Caki2 (cell line): ENCODE results near the gene IRF4. TPM values are rescaled to one million over a fixed set of nuclear protein-coding genes. Genes with fewer than 3 reads are reported as not detected.
"Not testable (repeated sequence)": the region's sequence is repeated elsewhere in the genome, so short reads cannot be mapped to it uniquely, and the experiment has no call there.

Source experiments
- DNase-seq: peaks from one replicate; pipeline ENCODE4 v3.0.0-alpha.2; 2015; ENCODE audit warnings: low read depth
- in situ Hi-C: cut with HindIII; loops from 2 replicates; pipeline ENCODE4 v1.10.0; 2016; ENCODE audit warnings: low sequenced_read_pairs, low pct_unique_long_range_greater_than_20kb, mixed read lengths
- total RNA-seq: library from RNA; depleted of rRNA; stranded (reverse); fragments of >200 nt; shearing (Covaris generic); gene quantifications from 2 replicates; pipeline ENCODE4 v1.2.3, GENCODE V29; 2014; ENCODE audit warnings: low replicate concordance

The IRF4 gene
- total RNA-seq, 1 experiment from 2014 or later = not detected

DNA sequence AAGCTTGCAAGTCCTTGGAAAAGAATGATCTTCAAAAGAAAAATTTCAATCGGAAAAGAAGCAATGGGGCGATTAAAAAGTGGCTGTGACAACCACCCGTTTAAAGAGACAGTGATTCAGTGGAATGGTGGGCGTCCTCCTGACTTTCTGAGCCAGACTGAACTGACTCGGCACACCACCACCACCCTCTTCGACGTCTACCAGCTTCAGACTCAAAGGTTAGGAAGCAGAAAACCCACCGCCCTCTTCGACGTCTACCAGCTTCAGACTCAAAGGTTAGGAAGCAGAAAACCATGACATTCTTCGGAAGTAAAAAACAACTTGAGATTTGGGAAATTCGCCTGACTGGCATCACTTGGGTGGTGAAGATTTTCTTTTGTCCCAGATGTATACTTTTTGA, 28.3 kb upstream of the IRF4 start:
- in situ Hi-C loops = no loop called here
- DNase-seq = no peak

GRCh38 chr6:363909-364308, 27.6 kb upstream of the IRF4 start:
- in situ Hi-C loops = no loop called here

DNA sequence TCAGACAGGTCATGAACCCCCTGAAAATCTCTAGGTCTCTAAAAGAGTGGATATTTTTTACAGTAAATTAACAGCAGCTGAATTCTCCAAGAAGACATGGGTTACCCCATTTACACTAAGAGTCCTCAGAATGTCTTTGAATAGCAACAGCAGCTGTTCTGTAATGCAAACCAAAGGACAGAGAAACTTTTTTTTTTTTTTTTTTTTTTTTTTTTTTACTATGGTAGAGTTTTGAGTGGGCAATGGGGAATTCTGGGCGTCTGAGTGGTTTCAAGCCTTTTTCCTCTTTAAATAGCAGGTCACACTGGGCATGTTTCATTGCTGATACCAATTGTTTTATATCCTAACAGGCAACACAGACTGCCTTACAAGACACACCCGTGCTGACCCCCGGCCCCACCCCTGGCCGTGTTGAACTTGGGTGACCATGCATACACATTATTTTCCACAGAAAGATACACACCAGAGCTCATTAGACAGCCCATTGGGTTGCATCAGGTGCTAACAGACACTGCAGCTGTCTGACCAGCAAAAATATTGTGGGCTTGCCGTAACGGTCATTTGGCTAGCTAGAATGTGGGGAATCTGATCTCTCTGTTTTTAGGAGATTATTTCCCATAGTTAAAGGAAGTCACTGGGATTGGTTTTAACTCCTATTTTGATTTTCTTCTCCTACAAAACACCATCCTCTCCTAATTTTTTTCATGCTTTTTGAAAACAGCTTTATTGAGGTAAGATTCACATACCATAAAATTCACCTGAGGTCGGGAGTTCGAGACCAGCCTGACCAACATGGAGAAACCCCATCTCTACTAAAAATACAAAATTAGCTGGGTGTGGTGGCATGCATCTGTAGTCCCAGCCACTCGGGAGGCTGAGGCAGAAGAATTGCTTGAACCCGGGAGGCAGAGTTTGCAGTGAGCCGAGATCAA, 26.7 kb upstream of the IRF4 start:
- peak; percentile 79 for DNase-seq
- in situ Hi-C loops = no loop called here

More at GRCh38 chr6:363909-364308, 27.6 kb upstream of the IRF4 start:
- no peak for DNase-seq

DNA sequence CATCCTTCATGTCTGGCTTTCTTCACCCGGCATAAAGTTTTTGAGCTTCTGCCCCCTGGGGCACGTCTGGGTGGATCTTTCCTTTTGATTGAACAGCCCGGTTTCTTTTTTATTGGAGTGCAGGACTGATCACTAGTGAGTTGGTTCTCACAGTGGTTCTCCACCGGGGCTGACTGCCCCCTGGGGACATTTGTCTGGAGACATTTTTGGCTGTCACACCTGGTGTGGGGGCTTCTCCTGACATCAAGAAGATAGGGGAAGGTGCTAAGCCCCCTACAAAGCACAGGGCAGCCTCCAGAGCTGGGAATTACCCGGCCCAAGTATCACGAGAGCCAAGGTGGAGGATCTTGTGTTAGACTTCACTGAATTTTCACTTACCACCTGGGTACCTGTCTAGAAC, 25.7 kb upstream of the IRF4 start:
- DNase-seq = no peak
- in situ Hi-C loops = no loop called here

DNA sequence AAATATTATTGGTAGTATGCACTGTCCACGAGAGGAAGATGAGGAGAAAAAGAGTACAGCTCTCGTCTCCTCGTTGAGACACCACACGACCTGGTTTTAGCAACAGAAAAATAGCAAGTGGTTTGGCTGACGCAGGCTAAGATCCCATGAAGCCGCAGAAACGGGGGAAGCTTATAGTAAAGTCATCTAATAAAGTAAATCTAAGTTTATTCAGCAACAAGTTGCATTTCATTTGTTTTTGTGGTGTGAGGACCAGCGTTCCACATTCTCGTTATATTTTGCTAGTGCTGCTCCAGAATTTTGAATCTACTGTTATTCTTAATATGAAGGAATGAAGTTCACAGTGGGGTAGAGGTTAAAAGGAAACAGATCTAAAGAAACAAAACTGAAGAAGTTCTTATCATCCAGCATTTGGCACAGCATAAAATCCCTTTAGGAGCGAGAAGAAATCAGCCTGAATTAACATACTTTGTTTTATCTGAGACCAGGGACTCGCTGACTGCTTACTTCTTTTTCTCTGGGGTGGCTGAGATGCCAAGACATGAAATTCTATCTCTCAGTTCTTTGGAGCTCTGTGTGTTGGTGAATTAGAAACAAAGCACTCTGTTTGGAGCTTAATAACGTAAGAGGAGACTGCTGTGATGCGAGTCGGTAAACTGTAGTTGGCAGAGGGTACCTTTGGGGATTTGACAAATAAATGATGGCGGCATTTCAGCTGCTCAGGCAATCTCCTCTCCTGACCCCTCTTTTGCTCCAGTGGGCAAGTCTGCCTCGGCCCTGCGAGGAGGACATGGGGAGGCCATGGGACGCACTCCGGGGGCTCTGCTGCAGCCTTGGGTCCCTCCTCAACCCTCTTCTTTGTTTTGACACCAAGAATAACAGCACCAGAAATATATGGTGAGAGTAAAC, 24.9 kb upstream of the IRF4 start:
- DNase-seq = no peak

GRCh38 chr6:367298-367794, 24.2 kb upstream of the IRF4 start:
- in situ Hi-C loops = no loop called here
- no peak for DNase-seq

More for the DNA sequence above, 24.9 kb upstream of the IRF4 start:
- in situ Hi-C loops = no loop called here

- no peak for DNase-seq
- in situ Hi-C loops = no loop called here
Observed at GRCh38 chr6:367891-368630, 23.5 kb upstream of the IRF4 start.

DNA sequence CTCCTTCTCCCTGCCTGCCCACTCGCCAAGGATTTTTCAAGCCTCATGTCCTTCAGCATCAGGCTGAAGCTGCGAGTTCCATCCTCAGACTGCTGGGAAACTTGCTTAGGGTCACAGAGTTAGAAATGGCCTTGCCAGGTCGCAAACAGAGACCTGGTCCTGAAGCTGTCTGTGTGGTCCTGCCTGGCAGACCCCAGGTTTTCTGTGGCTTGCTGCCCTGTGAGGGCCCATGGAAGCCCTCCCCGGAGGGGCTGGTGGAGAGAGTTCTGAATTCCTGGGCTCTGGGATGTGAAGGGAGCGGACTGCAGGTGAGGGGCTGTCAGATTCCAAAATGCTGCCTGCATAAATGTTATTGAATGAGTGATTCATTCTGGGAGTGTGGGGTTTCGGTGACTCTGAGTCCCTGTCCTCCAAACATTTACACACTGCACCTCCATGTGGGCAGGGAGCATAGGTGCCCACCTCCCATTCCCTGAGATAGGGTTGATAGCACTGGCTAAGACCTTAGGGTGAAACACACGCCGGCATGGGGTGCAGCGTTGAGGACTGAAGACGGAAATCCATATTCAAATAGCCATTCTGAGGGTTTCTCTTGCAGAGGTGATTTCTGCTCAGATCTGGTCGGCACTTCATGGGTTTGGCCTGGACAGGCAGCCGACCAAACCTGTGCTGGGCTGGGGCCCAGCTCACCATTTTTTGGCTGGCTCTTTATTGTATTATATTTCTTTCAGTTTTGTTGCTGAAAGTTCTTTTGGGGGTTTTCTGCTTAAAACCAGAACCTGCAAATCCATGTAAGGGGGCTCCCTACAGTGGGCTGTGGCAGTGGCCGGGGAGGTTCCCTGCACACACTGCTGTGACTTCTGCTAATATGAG, 21.8 kb upstream of the IRF4 start:
- no peak for DNase-seq
- in situ Hi-C loops = no loop called here

GRCh38 chr6:370555-370954, 21.0 kb upstream of the IRF4 start:
- DNase-seq = no peak
- in situ Hi-C loops = no loop called here

DNA sequence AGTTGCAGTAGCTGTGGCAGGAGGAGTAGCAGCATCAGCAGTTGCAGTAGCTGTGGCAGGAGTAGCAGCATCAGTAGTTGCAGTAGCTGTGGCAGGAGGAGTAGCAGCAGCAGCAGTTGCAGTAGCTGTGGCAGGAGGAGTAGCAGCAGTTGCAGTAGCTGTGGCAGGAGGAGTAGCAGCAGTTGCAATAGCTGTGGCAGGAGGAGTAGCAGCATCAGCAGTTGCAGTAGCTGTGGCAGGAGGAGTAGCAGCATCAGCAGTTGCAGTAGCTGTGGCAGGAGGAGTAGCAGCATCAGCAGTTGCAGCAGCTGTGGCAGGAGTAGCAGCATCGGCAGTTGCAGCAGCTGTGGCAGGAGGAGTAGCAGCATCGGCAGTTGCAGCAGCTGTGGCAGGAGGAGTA, 19.7 kb upstream of the IRF4 start:
- DNase-seq, in situ Hi-C loops: not testable (repeated sequence)

DNA sequence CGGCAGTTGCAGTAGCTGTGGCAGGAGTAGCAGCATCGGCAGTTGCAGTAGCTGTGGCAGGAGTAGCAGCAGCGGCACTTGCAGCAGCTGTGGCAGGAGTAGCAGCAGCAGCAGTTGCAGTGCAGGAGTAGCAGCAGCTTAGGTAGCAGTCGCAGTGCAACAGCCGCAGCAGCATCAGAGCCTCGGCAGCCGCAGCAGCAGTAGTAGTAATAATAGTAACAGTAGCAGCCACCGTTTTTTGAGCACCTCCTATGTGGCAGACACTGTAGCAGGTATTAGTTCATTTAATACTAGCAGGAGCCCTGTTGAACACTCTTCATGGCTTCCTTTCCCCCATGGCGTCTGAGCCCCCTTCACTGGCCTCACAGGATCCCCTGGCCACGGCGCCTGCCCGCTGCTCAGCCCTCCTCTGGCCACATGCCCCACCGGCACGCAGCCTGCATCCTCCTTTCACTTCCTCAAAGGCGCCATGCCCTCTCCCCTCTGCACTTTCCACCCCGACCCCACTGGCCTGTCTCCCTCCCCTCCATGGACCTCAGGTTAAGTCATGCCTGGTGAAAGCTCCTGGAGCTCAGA, 19.1 kb upstream of the IRF4 start:
- no peak for DNase-seq
- in situ Hi-C loops = no loop called here

- DNase-seq = no peak
- in situ Hi-C loops = no loop called here
Observed at GRCh38 chr6:373031-373430, 18.5 kb upstream of the IRF4 start.

DNA sequence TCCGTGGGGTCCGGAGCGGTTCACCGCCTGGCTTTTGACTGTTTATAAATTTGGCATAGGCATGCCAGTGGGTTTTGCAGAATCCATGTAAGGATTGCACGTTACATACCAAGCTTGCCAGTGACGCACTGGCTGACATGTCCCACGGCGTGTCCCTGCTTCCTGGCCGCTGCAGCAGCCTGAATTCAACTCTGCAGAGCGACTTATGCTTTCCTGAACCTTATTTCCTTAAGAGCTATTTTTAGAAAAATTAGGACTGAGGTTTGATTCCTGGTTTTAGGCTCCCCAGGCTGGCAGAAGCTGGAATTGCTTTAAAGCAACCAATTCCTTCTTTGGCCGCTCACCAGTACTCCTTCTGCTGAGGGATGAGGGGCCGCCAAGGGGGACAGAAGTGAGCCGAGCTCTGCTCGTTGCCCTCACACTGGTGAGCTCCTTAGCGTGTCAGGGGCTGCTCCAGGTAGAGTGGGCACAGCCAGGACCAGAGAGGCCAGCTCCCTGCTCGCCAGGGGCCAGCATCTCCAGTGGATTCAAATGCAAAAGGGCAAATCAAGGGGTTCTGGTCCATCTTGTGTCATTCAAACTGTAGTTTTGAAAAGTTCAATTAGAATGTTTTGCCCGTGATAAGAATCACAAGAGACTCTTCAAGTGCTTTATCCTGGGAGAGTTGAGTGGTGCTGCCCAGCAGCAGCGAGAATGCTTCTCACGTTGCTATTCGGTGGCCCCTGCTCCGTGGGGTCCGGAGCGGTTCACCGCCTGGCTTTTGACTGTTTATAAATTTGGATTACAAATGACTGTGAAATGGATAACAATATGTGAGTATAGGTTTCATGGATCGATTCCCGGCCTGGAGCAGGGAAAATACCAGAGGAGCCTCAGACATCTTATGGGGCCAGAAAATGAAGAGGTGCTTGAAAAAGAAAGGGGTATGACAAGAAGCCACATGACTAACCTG, 17.5 kb upstream of the IRF4 start:
- DNase-seq = no peak
- in situ Hi-C loops = no loop called here

- DNase-seq = no peak
- in situ Hi-C loops = no loop called here
Observed at GRCh38 chr6:374956-375355, 16.6 kb upstream of the IRF4 start.

DNA sequence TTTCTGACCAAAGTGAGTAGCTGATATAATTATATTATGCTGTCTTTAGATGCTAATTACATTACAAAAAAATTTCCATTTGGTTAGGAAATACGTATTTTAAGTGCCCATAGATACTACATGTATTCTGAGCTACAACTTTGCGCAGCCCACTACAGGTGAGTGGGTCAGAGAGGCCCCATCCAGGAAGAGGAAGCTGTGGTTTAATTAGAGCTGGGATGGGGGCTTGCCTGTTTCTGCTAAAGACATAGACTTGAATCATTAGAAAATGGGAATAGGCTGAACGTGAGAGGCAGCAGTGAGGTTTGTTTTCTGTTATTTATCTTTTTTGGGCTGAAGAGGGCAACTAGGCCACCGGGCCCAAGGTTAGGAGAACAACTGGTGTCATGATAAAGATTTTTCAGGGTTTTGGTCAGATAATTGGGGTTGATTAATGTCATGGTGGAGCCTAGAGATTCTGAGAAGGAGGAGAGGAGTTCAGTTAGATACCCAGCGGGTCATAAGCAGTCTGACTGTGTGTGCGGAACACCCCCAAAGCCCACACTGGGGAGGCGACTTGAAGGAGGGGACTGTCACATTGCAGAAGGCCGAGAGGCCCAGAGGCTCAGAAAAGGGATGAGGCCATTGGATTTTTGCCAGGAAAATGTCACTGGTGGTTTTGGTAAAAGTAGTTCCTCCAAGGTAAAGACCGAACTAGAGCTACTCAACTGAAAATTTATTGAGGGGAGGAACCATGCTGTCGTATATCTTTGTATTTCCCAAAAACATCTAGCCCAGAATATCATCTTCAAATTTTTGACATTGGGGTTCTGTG, 14.5 kb upstream of the IRF4 start:
- in situ Hi-C loops = no loop called here
- DNase-seq = no peak
